Neural progenitor cell (in vitro differentiated cells): Measurements from ENCODE around the gene KNDC1. TPM values are rescaled to one million over a fixed set of nuclear protein-coding genes. Genes with fewer than 3 reads are reported as not detected.
"Not testable (repeated sequence)": the region's sequence is repeated elsewhere in the genome, so short reads cannot be mapped to it uniquely, and the experiment has no call there.

Source experiments
- DNase-seq: peaks from one replicate; pipeline ENCODE4 v3.0.0-alpha.2; 2016; ENCODE audit warnings: low spot score
- H2AFZ ChIP-seq: fragments of 200-600 bp; sonication (generic); replicated peaks from 2 replicates; pipeline ENCODE4 v1.6.1; 2016; ENCODE audit warnings: antibody characterized with exemption
- H3F3A ChIP-seq: fragments of 200-600 bp; sonication (generic); 2 replicates; pipeline ENCODE4 v1.6.1; 2016; ENCODE audit warnings: antibody characterized with exemption, low read depth
- H3K27ac ChIP-seq: fragments of 200-600 bp; sonication (generic); 2 replicates; pipeline ENCODE4 v1.5.1; 2016; ENCODE audit warnings: mild to moderate bottlenecking
- H3K27me3 ChIP-seq: fragments of 200-600 bp; sonication (generic); 2 replicates; pipeline ENCODE4 v1.6.1; 2016; ENCODE audit warnings: mild to moderate bottlenecking, moderate library complexity
- H3K36me3 ChIP-seq: fragments of 200-600 bp; sonication (generic); 2 replicates; pipeline ENCODE4 v1.5.1; 2016
- H3K4me1 ChIP-seq: fragments of 200-600 bp; sonication (generic); 2 replicates; pipeline ENCODE4 v1.6.1; 2016; ENCODE audit warnings: mixed run types
- H3K4me2 ChIP-seq: fragments of 200-600 bp; sonication (generic); 2 replicates; pipeline ENCODE4 v1.6.1; 2016
- H3K4me3 ChIP-seq: fragments of 200-600 bp; sonication (generic); 2 replicates; pipeline ENCODE4 v1.5.1; 2016
- H3K79me2 ChIP-seq: fragments of 200-600 bp; sonication (generic); 2 replicates; pipeline ENCODE4 v1.6.1; 2016; ENCODE audit warnings: low read depth
- H3K9ac ChIP-seq: fragments of 200-600 bp; sonication (generic); 2 replicates; pipeline ENCODE4 v1.6.1; 2016
- H3K9me3 ChIP-seq: fragments of 200-600 bp; sonication (generic); 2 replicates; pipeline ENCODE4 v1.5.1; 2016; ENCODE audit warnings: low read depth
- H4K20me1 ChIP-seq: fragments of 200-600 bp; sonication (generic); 2 replicates; pipeline ENCODE4 v1.6.1; 2016; ENCODE audit warnings: low read depth
- H3K27ac Mint-ChIP-seq: 3 replicates; pipeline ENCODE4 v1.8.0; 2021; ENCODE audit warnings: mixed read lengths
- H3K27me3 Mint-ChIP-seq: 2 replicates; pipeline ENCODE4 v1.8.0; 2022; ENCODE audit warnings: low read depth, mild to moderate bottlenecking, inconsistent platforms, moderate library complexity, mixed read lengths; ENCODE audit not compliant: insufficient read depth
- H3K36me3 Mint-ChIP-seq: 3 replicates; pipeline ENCODE4 v1.8.0; 2021; ENCODE audit warnings: mixed read lengths
- H3K4me1 Mint-ChIP-seq: 3 replicates; pipeline ENCODE4 v1.8.0; 2021; ENCODE audit warnings: mixed read lengths
- H3K4me3 Mint-ChIP-seq: 3 replicates; pipeline ENCODE4 v1.8.0; 2021; ENCODE audit warnings: mild to moderate bottlenecking, moderate library complexity, mixed read lengths
- H3K9me3 Mint-ChIP-seq: 3 replicates; pipeline ENCODE4 v1.8.0; 2020; ENCODE audit warnings: mixed read lengths
- EZH2 ChIP-seq: fragments of 200-600 bp; sonication (generic); IDR thresholded peaks from 2 replicates; pipeline ENCODE4 v1.6.1; 2017; ENCODE audit warnings: antibody characterized with exemption, mild to moderate bottlenecking, moderate library complexity
- EZH2phosphoT487 ChIP-seq: fragments of 200-600 bp; sonication (generic); IDR thresholded peaks from 2 replicates; pipeline ENCODE4 v1.6.1; 2017; ENCODE audit warnings: antibody characterized with exemption
- total RNA-seq: library from RNA; depleted of rRNA; stranded (reverse); fragments of >200 nt; gene quantifications from 2 replicates; pipeline ENCODE4 v1.2.3, GENCODE V29; 2015; ENCODE audit warnings: low replicate concordance
- TF ChIP-seq, protein P1 (sequence below): fragments of 200-600 bp; sonication (generic); IDR thresholded peaks from 2 replicates; pipeline ENCODE4 v1.5.1; 2017; ENCODE audit warnings: antibody characterized with exemption, mild to moderate bottlenecking

KNDC1 gene
- total RNA-seq, 1 donor from 2014 or later: 1.8 TPM

DNA sequence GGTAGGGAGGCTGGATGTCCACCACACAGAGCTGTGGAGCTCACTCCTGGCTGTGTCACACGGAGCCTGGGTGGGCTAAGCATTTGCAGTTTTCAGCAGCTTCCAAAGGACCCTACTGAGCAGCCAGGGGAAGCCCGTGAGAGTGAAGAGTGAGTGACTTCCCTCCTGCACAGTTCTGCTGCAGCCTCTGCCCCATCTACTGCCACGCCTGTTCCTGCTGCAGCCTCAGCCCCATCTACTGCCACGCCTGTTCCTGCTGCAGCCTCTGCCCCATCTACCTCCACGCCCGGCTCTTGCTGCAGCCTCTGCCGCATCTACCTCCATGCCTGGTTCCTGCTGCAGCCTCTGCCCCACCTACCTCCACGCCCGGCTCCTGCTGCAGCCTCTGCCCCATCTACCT is 104.4 kb downstream of the KNDC1 start:
- Histone ChIP-seq H2AFZ (no peak overlapping the region), H3K27ac (no peak overlapping the region), H3K79me2 (no peaks in the 10 kb centered on the region), H3K4me1 (peaks cover 9% of the 10 kb centered on the region), H3K4me3 (no peak overlapping the region), H3F3A (no peaks in the 10 kb centered on the region), H3K27me3 (peaks cover 29% of the 10 kb centered on the region), H3K36me3 (no peaks in the 10 kb centered on the region), H3K9ac (no peak overlapping the region), H4K20me1 (no peaks in the 10 kb centered on the region), H3K9me3 (no peaks in the 10 kb centered on the region), H3K4me2 (no peak overlapping the region)
- H3K27me3 Mint-ChIP-seq: peaks cover 12% of the 10 kb centered on the region
- H3K4me3 Mint-ChIP-seq: no peak overlapping the region
- no peaks in the 10 kb centered on the region for H3K9me3 Mint-ChIP-seq
- peaks cover 29% of the 10 kb centered on the region for H3K4me1 Mint-ChIP-seq
- H3K27ac Mint-ChIP-seq: no peak overlapping the region
- no peaks in the 10 kb centered on the region for H3K36me3 Mint-ChIP-seq
- TF ChIP-seq, protein P1, sequence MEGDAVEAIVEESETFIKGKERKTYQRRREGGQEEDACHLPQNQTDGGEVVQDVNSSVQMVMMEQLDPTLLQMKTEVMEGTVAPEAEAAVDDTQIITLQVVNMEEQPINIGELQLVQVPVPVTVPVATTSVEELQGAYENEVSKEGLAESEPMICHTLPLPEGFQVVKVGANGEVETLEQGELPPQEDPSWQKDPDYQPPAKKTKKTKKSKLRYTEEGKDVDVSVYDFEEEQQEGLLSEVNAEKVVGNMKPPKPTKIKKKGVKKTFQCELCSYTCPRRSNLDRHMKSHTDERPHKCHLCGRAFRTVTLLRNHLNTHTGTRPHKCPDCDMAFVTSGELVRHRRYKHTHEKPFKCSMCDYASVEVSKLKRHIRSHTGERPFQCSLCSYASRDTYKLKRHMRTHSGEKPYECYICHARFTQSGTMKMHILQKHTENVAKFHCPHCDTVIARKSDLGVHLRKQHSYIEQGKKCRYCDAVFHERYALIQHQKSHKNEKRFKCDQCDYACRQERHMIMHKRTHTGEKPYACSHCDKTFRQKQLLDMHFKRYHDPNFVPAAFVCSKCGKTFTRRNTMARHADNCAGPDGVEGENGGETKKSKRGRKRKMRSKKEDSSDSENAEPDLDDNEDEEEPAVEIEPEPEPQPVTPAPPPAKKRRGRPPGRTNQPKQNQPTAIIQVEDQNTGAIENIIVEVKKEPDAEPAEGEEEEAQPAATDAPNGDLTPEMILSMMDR: no peak
- TF ChIP-seq EZH2: no peak
- no peak for TF ChIP-seq EZH2phosphoT487
- no peak for DNase-seq

- H3K9me3 Mint-ChIP-seq, H3K36me3 Mint-ChIP-seq, H3K9ac ChIP-seq, H3F3A ChIP-seq, H3K9me3 ChIP-seq, H3K36me3 ChIP-seq, H3K4me3 Mint-ChIP-seq, H3K4me3 ChIP-seq, H3K27ac Mint-ChIP-seq, H3K4me2 ChIP-seq, DNase-seq, H3K4me1 ChIP-seq, H3K27ac ChIP-seq, H3K79me2 ChIP-seq, H2AFZ ChIP-seq, H4K20me1 ChIP-seq: not testable (repeated sequence)
- peaks cover 29% of the 10 kb centered on the region for H3K27me3 ChIP-seq
- Mint-ChIP-seq H3K4me1 (peaks cover 23% of the 10 kb centered on the region), H3K27me3 (peaks cover 12% of the 10 kb centered on the region)
Observed at GRCh38 chr10:133265052-133265451, 105.0 kb downstream of the KNDC1 start.

GRCh38 chr10:133266056-133266795 is 106.2 kb downstream of the KNDC1 start:
- Histone ChIP-seq H3K27me3 (peaks cover 23% of the 10 kb centered on the region), H3K9me3 (no peaks in the 10 kb centered on the region), H3K4me2 (no peak overlapping the region), H3K4me1 (peaks cover 7% of the 10 kb centered on the region), H3F3A (no peaks in the 10 kb centered on the region), H3K4me3 (no peak overlapping the region), H3K27ac (no peak overlapping the region), H3K9ac (no peak overlapping the region), H2AFZ (no peak overlapping the region), H3K79me2 (no peaks in the 10 kb centered on the region), H4K20me1 (no peaks in the 10 kb centered on the region), H3K36me3 (no peaks in the 10 kb centered on the region)
- TF ChIP-seq EZH2 (no peak), EZH2phosphoT487 (no peak)
- TF ChIP-seq, protein P1: no peak
- Mint-ChIP-seq H3K4me1 (peaks cover 21% of the 10 kb centered on the region), H3K27me3 (peaks cover 10% of the 10 kb centered on the region), H3K27ac (no peak overlapping the region), H3K36me3 (no peaks in the 10 kb centered on the region), H3K4me3 (peak overlapping the region; percentile 43), H3K9me3 (no peaks in the 10 kb centered on the region)
- no peak for DNase-seq

DNA sequence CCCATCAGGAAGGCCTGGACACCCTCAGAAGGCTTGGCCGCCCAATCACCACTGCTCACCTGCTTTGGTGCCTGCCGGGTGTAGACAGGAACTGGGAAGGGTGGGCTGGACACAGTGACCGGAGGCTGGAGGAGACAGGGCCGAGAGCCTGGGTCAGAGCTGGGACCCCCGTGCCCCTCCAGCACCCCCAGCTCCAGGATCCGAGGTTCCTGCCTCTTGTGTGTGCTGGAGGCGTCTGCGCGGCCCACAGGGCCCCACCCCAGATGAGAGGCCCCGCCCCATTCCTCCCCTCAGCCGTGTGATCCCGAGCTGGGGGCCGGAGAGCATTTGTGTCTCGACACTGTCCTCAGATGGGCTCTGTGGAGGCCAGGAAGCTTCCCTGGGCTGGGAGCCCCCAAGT is 107.3 kb downstream of the KNDC1 start:
- Histone ChIP-seq H3K4me3 (no peak overlapping the region), H3K9ac (no peak overlapping the region), H3K4me1 (peaks cover 3% of the 10 kb centered on the region), H3K79me2 (no peaks in the 10 kb centered on the region), H3K27ac (no peak overlapping the region), H3K27me3 (peaks cover 20% of the 10 kb centered on the region), H2AFZ (no peak overlapping the region), H3K36me3 (no peaks in the 10 kb centered on the region), H3K4me2 (no peak overlapping the region), H3K9me3 (no peaks in the 10 kb centered on the region), H3F3A (no peaks in the 10 kb centered on the region), H4K20me1 (no peaks in the 10 kb centered on the region)
- H3K27ac Mint-ChIP-seq: no peak overlapping the region
- no peaks in the 10 kb centered on the region for H3K36me3 Mint-ChIP-seq
- H3K4me3 Mint-ChIP-seq: no peak overlapping the region
- no peaks in the 10 kb centered on the region for H3K9me3 Mint-ChIP-seq
- TF ChIP-seq EZH2 (no peak), EZH2phosphoT487 (no peak)
- TF ChIP-seq, protein P1: no peak
- DNase-seq: no peak
- H3K4me1 Mint-ChIP-seq: peaks cover 18% of the 10 kb centered on the region
- peaks cover 10% of the 10 kb centered on the region for H3K27me3 Mint-ChIP-seq
